Activated T-cell treated with anti-CD3 and anti-CD28 coated beads, Interleukin-2, amount 50 U/mL, for 72 hours (primary cell): ENCODE results near the gene DYNC2LI1. TPM values are rescaled to one million over a fixed set of nuclear protein-coding genes. Genes with fewer than 3 reads are reported as not detected.

Experiments used
- ATAC-seq, 2 donors: fragments of 150-1000 bp; cut with Tn5 transposase; replicated peaks in 1 of 2; 2 replicates each; pipeline ENCODE4 v1.10.0; 2021; ENCODE audit warnings: moderate library complexity in 2 of 2, mild to moderate bottlenecking in 1 of 2
- DNase-seq, 2 donors: peaks; one replicate each; pipeline ENCODE4 v3.0.0; 2021 to 2022; ENCODE audit warnings: mixed read lengths in 1 of 2
- H3K27ac Mint-ChIP-seq: one replicate; pipeline ENCODE4 v1.8.0; 2022; ENCODE audit warnings: mild to moderate bottlenecking, moderate library complexity, mixed read lengths
- H3K27me3 Mint-ChIP-seq: one replicate; pipeline ENCODE4 v1.8.0; 2022; ENCODE audit warnings: low read depth, mixed read lengths
- H3K36me3 Mint-ChIP-seq, 2 donors: one replicate each; pipeline ENCODE4 v1.8.0; 2022; ENCODE audit warnings: mixed read lengths in 2 of 2, mild to moderate bottlenecking in 1 of 2; ENCODE audit not compliant: insufficient read depth in 2 of 2
- H3K4me1 Mint-ChIP-seq: one replicate; pipeline ENCODE4 v1.8.0; 2022; ENCODE audit warnings: low read depth, mixed read lengths
- H3K4me3 Mint-ChIP-seq, 2 donors: one replicate each; pipeline ENCODE4 v1.8.0; 2022; ENCODE audit warnings: mild to moderate bottlenecking in 2 of 2, mixed read lengths in 2 of 2, moderate library complexity in 2 of 2
- H3K9me3 Mint-ChIP-seq, 2 donors: one replicate each; pipeline ENCODE4 v1.8.0; 2022; ENCODE audit warnings: mixed read lengths in 2 of 2
- total RNA-seq, 2 donors: library from RNA; stranded (reverse); gene quantifications; one replicate each; pipeline ENCODE4 v1.2.3, GENCODE V29; 2022

Gene DYNC2LI1
- total RNA-seq, 2 donors from 2014 or later = 31.9 to 34.6 TPM

DNA sequence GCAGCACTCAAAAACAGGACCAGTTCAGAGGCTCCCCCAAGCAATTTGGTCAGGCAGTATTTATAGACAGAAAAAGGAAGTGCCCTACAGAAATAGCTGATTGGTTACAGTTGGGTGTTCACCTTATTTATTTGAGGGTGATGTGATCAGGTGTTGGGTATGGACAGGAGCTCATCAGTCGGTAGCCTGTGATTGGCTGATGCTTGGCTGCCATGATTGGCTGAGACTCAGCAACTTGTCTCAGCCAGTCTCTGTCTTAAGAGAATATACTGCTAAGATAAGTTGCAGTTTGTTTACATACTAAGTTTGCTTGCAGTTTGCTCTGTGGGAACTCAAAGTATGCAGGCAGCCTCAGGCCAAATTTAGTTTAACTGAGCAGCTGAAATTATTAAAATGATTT is 74.4 kb downstream of the DYNC2LI1 start:
- Mint-ChIP-seq H3K27me3 (peaks cover 8% of the 10 kb centered on the region), H3K4me3 (no peak overlapping the region), H3K9me3 (no peaks in the 10 kb centered on the region), H3K4me1 (no peaks in the 10 kb centered on the region), H3K27ac (no peak overlapping the region), H3K36me3 (no peaks in the 10 kb centered on the region)
- no peak for ATAC-seq
- no peak for DNase-seq

DNA sequence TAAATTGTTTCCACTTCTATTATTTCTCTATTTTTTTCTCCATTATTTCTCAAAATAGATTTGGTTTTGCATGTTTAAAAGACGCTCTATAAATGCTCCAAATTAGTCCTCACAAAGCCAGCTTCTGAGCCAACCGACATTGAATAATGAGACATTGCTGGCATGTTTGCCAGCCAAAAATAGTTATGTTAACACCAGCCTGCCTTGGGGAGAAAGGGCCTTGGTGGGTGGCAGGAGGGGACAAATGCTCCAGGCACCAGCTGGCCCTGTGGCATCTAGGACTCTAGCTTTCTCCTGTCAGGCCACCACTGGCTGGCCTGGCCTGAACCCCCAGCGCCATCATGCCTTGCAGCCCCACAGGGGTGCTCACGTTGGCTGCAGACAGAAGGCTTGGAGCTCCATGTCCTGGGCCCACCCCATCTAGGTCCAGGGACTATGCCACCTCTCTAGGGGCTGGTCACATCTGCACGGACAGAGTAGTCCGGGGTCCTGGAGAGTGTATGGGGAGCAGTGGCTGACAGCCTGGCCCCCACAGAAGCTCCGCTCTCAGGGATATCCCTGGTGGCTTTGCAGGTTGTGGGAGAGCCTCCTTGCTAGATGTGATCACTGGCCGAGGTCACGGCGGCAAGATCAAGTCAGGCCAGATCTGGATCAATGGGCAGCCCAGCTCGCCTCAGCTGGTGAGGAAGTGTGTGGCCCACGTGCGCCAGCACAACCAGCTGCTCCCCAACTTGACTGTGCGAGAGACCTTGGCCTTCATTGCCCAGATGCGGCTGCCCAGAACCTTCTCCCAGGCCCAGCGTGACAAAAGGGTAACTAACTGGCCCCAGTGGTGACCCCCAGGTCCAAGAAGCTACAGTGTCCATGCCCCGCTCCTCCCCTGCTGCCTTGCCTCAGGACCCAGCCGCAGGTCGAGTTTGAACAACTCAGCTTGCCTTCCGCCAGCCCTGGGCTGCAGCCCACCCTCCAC is 77.5 kb downstream of the DYNC2LI1 start:
- no peak overlapping the region for H3K27ac Mint-ChIP-seq
- H3K36me3 Mint-ChIP-seq = no peaks in the 10 kb centered on the region
- no peaks in the 10 kb centered on the region for H3K4me1 Mint-ChIP-seq
- DNase-seq = no peak
- H3K27me3 Mint-ChIP-seq = peaks cover 36% of the 10 kb centered on the region
- ATAC-seq = no peak
- H3K9me3 Mint-ChIP-seq = no peaks in the 10 kb centered on the region
- no peak overlapping the region for H3K4me3 Mint-ChIP-seq

DNA sequence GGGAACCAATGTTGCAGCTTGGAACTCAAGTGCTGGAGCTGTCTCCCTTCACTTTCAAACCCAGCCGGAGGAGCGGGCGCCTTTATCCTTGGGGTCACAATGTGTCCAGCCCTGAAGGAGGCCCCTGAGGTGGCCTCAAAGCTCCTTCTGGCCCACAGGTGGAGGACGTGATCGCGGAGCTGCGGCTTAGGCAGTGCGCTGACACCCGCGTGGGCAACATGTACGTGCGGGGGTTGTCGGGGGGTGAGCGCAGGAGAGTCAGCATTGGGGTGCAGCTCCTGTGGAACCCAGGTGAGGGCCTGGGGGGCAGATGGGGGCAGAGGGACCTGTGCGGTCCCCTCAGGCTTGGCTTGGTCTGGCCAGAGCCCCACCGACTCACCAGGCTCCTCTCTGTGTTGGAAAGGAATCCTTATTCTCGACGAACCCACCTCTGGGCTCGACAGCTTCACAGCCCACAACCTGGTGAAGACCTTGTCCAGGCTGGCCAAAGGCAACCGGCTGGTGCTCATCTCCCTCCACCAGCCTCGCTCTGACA is 78.4 kb downstream of the DYNC2LI1 start:
- no peaks in the 10 kb centered on the region for H3K36me3 Mint-ChIP-seq
- DNase-seq (no peak), ATAC-seq (no peak)
- H3K4me3 Mint-ChIP-seq = no peak overlapping the region
- H3K27ac Mint-ChIP-seq = no peak overlapping the region
- H3K4me1 Mint-ChIP-seq = no peaks in the 10 kb centered on the region
- H3K9me3 Mint-ChIP-seq = no peaks in the 10 kb centered on the region
- peaks cover 46% of the 10 kb centered on the region for H3K27me3 Mint-ChIP-seq

DNA sequence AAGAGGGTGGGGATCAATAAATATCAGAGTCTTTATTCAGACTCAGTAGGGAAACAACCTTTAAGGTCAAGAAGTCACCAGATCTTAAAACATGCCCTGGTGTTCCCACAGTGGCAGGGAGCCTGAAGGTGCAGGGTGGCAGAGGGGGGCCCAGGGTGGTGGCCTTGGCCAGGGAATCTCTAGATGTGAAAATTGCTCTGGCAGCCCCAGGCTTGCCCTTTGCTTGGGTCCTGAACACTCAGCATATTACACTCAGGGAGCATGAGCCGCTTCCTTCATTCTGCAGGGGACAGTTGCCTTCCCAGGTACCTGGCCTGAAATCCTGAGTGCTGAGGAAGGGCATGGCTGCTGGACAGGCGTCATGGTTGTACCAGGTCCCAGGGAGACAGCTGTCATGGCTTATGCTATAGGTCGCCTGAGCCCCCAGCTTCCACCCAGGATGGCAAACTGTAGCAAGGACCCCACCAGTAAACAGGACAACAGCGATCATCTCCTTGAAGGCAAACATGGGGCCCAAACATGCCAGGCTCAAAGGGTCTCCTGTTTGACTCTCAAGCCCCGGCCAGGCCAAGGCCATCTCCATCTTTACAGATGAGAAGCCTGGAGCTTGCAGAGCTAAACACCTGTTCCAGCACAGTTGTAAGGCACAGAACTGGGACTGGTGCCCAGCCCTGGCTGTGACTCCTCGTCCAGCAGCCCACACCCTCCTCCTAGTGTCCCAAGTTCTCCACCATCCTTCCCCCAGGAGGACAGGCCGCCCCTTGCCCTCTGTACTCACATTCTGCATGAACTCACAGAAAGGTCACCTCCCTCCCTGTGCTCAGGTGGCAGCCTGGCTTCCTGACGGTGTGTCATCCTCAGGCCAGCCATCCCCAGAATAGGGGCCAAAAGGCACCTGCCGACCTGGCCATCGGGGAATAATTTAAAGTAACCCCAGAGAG is 79.6 kb downstream of the DYNC2LI1 start:
- no peak overlapping the region for H3K4me3 Mint-ChIP-seq
- no peak overlapping the region for H3K27ac Mint-ChIP-seq
- DNase-seq (no peak), ATAC-seq (no peak)
- peaks cover 57% of the 10 kb centered on the region for H3K27me3 Mint-ChIP-seq
- H3K36me3 Mint-ChIP-seq = no peaks in the 10 kb centered on the region
- no peaks in the 10 kb centered on the region for H3K4me1 Mint-ChIP-seq
- no peaks in the 10 kb centered on the region for H3K9me3 Mint-ChIP-seq

DNA sequence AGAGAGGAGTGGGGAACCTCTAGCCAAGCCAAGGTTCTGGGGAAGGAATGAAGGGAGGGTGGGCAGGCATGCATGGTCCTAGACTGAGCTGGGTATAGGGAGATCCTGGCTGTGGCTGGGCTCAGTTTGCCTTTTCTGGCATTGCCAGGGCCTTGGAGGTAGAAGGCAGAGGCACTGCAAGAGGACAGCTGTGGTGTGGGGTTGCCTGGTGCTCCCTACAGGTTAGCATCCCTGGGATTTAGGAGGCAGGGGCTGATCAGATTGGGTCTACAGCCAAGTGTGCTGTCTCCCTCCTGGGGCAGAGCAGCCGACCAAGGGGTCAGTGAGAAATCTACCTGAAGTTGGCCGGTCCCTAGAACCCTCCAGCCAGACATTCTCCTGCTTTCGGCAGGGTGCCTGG is 80.8 kb downstream of the DYNC2LI1 start:
- H3K9me3 Mint-ChIP-seq = no peaks in the 10 kb centered on the region
- no peak for ATAC-seq
- no peak overlapping the region for H3K27ac Mint-ChIP-seq
- H3K36me3 Mint-ChIP-seq = no peaks in the 10 kb centered on the region
- DNase-seq = no peak
- H3K4me3 Mint-ChIP-seq = no peak overlapping the region
- peaks cover 70% of the 10 kb centered on the region for H3K27me3 Mint-ChIP-seq
- no peaks in the 10 kb centered on the region for H3K4me1 Mint-ChIP-seq

DNA sequence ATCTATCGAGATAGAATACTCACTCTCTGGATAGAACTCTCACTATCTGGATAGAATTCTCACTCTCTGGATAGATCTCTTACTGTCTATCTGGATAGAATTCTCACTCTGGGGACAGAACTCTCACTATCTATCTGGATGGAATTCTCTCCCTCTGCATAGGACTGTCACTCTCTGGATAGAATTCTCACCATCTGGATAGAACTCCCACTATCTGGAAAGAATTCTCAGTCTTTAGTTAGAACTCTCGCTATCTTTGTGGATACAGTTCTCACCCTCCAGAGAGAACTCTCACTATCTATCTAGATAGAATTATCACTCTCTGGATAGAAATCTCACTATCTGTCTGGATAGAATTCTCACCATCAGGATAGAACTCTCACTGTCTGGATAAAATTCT is 81.5 kb downstream of the DYNC2LI1 start:
- DNase-seq = no peak
- H3K4me3 Mint-ChIP-seq = no peak overlapping the region
- no peak overlapping the region for H3K27ac Mint-ChIP-seq
- peaks cover 76% of the 10 kb centered on the region for H3K27me3 Mint-ChIP-seq
- H3K9me3 Mint-ChIP-seq = no peaks in the 10 kb centered on the region
- H3K36me3 Mint-ChIP-seq = no peaks in the 10 kb centered on the region
- H3K4me1 Mint-ChIP-seq = no peaks in the 10 kb centered on the region
- no peak for ATAC-seq

Other genes with a start within 250 kb of the DYNC2LI1 start
- gene THADA, start 178.0 kb upstream of the DYNC2LI1 start, total RNA-seq = 10 to 100 TPM; 39.5 to 46.3 TPM
- gene PLEKHH2, start 136.8 kb upstream of the DYNC2LI1 start, total RNA-seq = 1 to 10 TPM; 4.3 to 4.5 TPM
- under 1 TPM in 1 of 2 donors, not detected in 1; 0.48 TPM for gene C1GALT1C1L, start 97.6 kb upstream of the DYNC2LI1 start, total RNA-seq
- gene ABCG5, start 64.8 kb downstream of the DYNC2LI1 start, total RNA-seq = not detected
- not detected for gene ABCG8, start 64.9 kb downstream of the DYNC2LI1 start, total RNA-seq
- 100 to 1,000 TPM; 121 to 149 TPM for gene LRPPRC, start 221.9 kb downstream of the DYNC2LI1 start, total RNA-seq